SJSA1 (cell line): Measurements from ENCODE around the gene EDIL3. TPM values are rescaled to one million over a fixed set of nuclear protein-coding genes. Genes with fewer than 3 reads are reported as not detected.

Source experiments
- DNase-seq, 2 experiments: peaks; one replicate each; pipeline ENCODE4 v3.0.0-alpha.2; 2015 to 2020; ENCODE audit warnings: low spot score in 2 of 2, low read depth in 1 of 2
- H3K27ac ChIP-seq: fragments of 250-450 bp; sonication (Bioruptor Pico); 2 replicates; pipeline ENCODE4 v1.5.1; 2020; ENCODE audit warnings: mild to moderate bottlenecking, moderate library complexity
- H3K27me3 ChIP-seq: fragments of 250-450 bp; sonication (Bioruptor Pico); replicated peaks from 2 replicates; pipeline ENCODE4 v1.5.1; 2020; ENCODE audit warnings: mild to moderate bottlenecking, moderate library complexity
- H3K36me3 ChIP-seq: fragments of 250-450 bp; sonication (Bioruptor Pico); 2 replicates; pipeline ENCODE4 v1.5.1; 2020; ENCODE audit warnings: mild to moderate bottlenecking
- H3K4me1 ChIP-seq: fragments of 250-450 bp; sonication (Bioruptor Pico); replicated peaks from 2 replicates; pipeline ENCODE4 v1.6.1; 2021; ENCODE audit warnings: mild to moderate bottlenecking
- H3K4me3 ChIP-seq: fragments of 250-450 bp; sonication (Bioruptor Pico); 2 replicates; pipeline ENCODE4 v1.5.1; 2020; ENCODE audit warnings: mild to moderate bottlenecking
- H3K9me3 ChIP-seq: fragments of 250-450 bp; sonication (Bioruptor Pico); replicated peaks from 2 replicates; pipeline ENCODE4 v1.5.1; 2020; ENCODE audit warnings: mild to moderate bottlenecking
- total RNA-seq: library from RNA; depleted of rRNA; stranded (reverse); fragments of >200 nt; shearing (Covaris generic); gene quantifications from 2 replicates; pipeline ENCODE4 v1.2.3, GENCODE V29; 2014

EDIL3 gene
- total RNA-seq, 1 experiment from 2014 or later: 465 TPM

DNA sequence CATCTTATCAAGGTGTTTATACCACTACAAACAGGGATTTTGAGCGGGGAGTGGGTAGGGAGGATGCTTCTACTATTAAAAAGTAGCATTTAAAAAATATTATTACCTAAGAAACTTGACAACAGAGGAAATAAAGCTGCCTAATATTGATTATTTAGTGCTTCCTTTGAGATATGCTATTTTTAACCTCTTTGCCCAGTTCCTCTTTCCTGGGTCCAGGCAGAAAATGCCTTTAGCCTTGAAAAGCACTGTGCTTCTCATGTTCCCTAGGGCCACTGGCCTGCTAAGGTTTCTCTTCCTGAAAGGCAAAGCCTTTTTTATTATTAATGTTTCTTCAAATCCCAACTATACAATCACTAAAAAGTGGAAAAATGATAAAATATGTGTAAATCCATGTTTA lies 446.8 kb downstream of the EDIL3 start:
- Histone ChIP-seq H3K27ac (no peak overlapping the region), H3K27me3 (no peaks in the 10 kb centered on the region), H3K9me3 (no peaks in the 10 kb centered on the region), H3K4me3 (no peak overlapping the region), H3K4me1 (no peaks in the 10 kb centered on the region), H3K36me3 (no peaks in the 10 kb centered on the region; the same call in 1 of the 2 replicates)
- no peak for DNase-seq

DNA sequence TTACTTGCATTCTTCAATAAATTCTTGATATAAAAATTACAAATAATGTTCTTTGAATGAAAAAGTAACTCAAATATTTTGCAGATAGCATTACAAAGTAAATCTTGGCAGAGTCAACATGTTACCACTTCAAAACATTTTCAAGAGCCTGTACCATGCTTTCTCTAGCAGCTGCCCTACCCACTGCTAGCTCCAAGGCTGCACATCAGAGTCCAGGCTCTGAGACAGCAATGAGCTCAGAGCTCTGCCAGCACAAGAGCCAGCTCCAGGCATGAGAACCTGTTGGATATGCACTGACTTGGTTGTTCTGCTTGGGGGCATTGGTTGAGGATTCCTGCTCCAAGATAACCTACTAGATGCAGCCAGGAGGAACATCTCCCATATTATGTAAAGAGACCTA lies 452.7 kb downstream of the EDIL3 start:
- no peaks in the 10 kb centered on the region for H3K36me3 ChIP-seq
- 0 out of 2 replicates have a peak, but pooled peaks cover 3% of the 10 kb centered on the region for H3K9me3 ChIP-seq
- H3K4me3 ChIP-seq: no peak overlapping the region
- H3K27ac ChIP-seq: no peak overlapping the region
- no peak for DNase-seq
- H3K27me3 ChIP-seq: no peaks in the 10 kb centered on the region
- peaks cover 3% of the 10 kb centered on the region for H3K4me1 ChIP-seq

DNA sequence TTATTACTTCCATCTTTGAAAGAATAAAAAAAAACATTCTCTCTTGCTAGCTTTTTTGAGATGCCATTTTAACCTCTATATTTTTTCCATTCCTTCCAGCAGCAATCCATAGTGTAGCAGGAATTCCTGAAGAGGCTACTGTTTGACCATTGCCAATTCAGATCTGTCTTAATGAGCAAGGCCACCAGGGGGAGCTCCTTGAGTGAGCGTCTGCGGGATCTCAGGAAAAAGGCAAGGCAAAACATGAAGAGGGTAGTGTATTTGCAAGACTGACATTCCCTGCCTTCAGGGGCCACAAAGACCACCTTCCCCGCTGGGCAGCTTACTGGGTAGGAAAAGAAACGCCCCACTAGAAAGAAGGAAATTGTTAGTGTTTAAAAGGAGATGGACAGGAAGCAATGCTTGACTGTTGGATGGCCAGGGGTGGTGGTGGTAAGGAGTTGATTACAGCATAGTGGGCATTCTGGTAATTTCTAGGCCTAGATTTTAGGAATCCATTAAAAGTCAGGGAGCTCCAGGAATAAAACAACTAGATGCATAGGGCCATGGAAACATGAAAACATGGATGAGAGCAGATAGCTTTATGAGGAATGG lies 457.4 kb downstream of the EDIL3 start:
- H3K27ac ChIP-seq: peak overlapping the region; percentile 85; the same call in 1 of the 2 replicates
- peaks cover 44% of the 10 kb centered on the region for H3K4me1 ChIP-seq
- H3K36me3 ChIP-seq: no peaks in the 10 kb centered on the region
- no peak overlapping the region for H3K4me3 ChIP-seq
- H3K27me3 ChIP-seq: no peaks in the 10 kb centered on the region
- DNase-seq: peak; percentile 42 to 51
- no peaks in the 10 kb centered on the region; the same call in none of the 2 replicates for H3K9me3 ChIP-seq

DNA sequence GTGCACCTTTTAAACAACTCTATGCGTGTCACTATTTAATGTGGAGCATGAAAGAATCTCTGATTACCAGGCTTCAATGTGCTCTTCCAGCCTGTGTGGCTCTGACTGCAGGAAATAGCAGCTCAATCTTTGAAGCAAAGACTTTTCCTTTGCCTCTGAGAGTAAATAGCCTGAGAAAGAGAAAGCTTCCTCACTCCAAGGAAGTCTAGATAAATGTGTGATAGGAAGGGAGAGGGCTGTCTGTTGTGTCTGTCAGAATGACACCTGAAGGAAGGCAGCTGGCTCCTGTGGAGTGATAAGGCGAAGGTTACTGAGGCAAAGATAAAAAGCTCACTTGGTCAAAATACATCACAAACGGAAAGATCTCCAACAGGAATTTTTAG lies 458.7 kb downstream of the EDIL3 start:
- no peaks in the 10 kb centered on the region for H3K36me3 ChIP-seq
- no peaks in the 10 kb centered on the region; the same call in none of the 2 replicates for H3K9me3 ChIP-seq
- peaks cover 44% of the 10 kb centered on the region for H3K4me1 ChIP-seq
- peak in 1 of 2 experiments; percentile 61 for DNase-seq
- H3K4me3 ChIP-seq: no peak overlapping the region
- no peaks in the 10 kb centered on the region for H3K27me3 ChIP-seq
- H3K27ac ChIP-seq: peak overlapping the region; percentile 85

DNA sequence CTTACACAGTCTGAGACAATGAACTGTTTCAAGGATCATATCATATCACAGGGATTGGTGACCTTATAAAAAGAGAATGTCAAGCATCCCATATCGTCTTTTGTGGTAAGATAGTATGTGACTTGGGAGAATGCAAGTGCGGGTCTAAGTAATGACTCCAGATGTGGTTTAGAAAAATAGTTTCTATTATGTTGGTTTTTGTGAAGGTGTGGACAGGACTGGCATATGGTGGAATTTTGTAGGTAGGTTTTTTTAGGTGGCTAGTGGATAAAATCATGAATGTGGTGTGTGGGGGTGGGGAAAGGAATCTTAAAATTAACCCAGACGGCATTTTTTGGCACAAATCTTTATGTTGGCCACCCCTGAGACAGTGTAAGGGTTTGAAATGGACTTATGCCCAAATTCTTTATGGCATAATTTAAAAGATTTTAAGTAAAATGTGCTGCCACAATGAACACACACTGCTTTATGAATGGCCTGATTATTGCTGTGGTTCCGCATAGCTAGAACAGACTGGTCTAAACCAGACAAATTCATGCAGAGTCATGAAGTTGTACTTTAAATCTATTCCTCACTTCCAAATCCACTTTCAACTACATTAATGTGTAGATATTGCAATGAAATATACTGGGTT lies 459.2 kb downstream of the EDIL3 start:
- no peak overlapping the region for H3K4me3 ChIP-seq
- peak overlapping the region; percentile 85 for H3K27ac ChIP-seq
- H3K4me1 ChIP-seq: peaks cover 44% of the 10 kb centered on the region

DNA sequence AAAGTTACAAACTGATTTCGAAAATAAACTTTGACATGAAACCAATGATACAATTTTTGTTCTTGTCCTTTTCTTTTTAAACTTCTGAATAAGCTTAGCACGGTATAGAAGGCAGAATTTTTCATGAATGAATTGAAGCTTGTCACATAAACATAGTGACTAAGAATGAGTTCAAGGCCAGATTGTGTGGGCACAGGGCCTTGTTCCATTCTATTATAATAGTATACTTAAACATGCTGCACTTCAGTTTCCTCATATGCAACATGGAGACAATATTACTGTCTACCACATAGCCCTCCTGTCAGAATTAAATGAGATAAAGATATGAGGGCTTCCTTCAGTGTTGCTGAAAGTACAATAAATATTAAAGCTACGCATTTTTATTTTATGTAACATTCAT lies 459.8 kb downstream of the EDIL3 start:
- H3K36me3 ChIP-seq: no peaks in the 10 kb centered on the region
- peaks cover 44% of the 10 kb centered on the region for H3K4me1 ChIP-seq
- H3K27ac ChIP-seq: peak overlapping the region; percentile 85
- H3K4me3 ChIP-seq: no peak overlapping the region
- no peaks in the 10 kb centered on the region; the same call in none of the 2 replicates for H3K9me3 ChIP-seq
- no peaks in the 10 kb centered on the region for H3K27me3 ChIP-seq
- peak; percentile 51 to 88 for DNase-seq

More for the DNA sequence above, 459.2 kb downstream of the EDIL3 start:
- H3K36me3 ChIP-seq: no peaks in the 10 kb centered on the region
- H3K27me3 ChIP-seq: no peaks in the 10 kb centered on the region
- peak; percentile 44 to 93 for DNase-seq
- no peaks in the 10 kb centered on the region; the same call in none of the 2 replicates for H3K9me3 ChIP-seq

DNA sequence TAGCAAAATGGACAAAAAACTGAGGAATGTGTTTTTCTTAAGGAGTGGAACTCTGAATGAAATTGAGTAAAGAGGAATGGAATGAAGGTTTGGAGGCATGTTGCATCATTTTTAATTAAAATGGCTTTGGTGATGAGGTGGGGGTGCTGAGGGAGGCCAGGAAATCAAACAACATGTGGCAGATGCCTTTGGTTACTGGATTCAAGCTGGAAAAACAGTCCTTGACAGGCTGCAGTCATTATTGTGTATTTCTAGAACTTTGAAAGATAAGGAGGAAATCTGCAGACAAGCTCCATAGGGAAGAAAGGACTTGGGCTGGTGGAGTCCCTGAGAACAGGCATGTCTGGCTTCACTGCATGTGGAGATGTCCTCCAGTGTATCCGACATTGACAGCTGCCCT lies 460.5 kb downstream of the EDIL3 start:
- Histone ChIP-seq H3K9me3 (no peaks in the 10 kb centered on the region; the same call in none of the 2 replicates), H3K4me1 (peaks cover 44% of the 10 kb centered on the region), H3K27me3 (no peaks in the 10 kb centered on the region), H3K27ac (peak overlapping the region; percentile 85), H3K36me3 (no peaks in the 10 kb centered on the region), H3K4me3 (no peak overlapping the region)
- DNase-seq: peak in 1 of 2 experiments; percentile 44

DNA sequence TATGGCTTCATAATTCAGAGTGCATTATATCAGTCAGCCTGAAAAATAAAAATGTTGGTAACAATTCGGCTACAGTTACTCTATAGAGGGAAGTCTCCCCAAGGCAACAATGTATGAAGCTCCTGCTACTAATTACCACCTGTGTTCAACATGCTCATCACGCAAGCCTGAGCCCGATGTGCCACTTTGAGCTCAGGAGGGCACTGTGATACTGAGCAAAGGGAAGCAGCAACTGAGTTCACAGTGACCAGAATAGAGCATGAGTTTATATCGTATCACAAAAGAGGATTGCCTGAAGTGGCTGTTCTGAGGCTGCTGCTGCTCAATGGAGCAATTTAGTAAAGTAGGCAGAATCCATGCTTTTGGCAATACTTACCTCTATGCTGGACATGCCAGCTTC lies 462.0 kb downstream of the EDIL3 start:
- Histone ChIP-seq H3K36me3 (no peaks in the 10 kb centered on the region), H3K27me3 (no peaks in the 10 kb centered on the region), H3K4me3 (no peak overlapping the region), H3K4me1 (peaks cover 51% of the 10 kb centered on the region), H3K9me3 (no peaks in the 10 kb centered on the region; the same call in none of the 2 replicates), H3K27ac (no peak overlapping the region)
- no peak for DNase-seq

DNA sequence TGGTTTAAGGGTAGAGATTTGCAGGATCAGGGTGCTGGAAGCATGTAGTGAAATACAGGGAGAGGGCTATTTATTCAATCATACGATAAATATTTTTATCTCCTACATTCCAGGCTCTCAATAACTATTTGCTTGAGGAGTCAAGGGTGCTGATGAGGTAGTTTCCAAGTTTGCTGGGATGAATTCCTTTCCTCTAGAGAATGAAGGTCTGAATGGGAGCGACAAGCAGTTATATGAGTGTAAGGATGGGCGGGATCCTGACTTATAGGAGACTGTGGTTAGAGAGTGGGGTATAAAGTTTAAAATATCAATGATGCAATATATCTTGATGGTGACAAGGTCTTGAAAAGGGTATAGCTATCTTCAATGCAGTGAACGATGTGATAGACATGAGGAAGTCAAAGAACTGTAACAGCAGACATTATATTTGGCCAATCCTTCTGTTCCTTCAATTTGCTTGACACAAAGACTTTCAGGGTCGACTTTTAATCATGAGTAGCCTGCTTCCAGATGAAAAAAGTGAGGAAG lies 462.9 kb downstream of the EDIL3 start:
- no peaks in the 10 kb centered on the region for H3K27me3 ChIP-seq
- DNase-seq: no peak
- H3K36me3 ChIP-seq: no peaks in the 10 kb centered on the region
- no peak overlapping the region for H3K4me3 ChIP-seq
- H3K4me1 ChIP-seq: peaks cover 46% of the 10 kb centered on the region
- H3K27ac ChIP-seq: no peak overlapping the region
- H3K9me3 ChIP-seq: no peaks in the 10 kb centered on the region; the same call in none of the 2 replicates

DNA sequence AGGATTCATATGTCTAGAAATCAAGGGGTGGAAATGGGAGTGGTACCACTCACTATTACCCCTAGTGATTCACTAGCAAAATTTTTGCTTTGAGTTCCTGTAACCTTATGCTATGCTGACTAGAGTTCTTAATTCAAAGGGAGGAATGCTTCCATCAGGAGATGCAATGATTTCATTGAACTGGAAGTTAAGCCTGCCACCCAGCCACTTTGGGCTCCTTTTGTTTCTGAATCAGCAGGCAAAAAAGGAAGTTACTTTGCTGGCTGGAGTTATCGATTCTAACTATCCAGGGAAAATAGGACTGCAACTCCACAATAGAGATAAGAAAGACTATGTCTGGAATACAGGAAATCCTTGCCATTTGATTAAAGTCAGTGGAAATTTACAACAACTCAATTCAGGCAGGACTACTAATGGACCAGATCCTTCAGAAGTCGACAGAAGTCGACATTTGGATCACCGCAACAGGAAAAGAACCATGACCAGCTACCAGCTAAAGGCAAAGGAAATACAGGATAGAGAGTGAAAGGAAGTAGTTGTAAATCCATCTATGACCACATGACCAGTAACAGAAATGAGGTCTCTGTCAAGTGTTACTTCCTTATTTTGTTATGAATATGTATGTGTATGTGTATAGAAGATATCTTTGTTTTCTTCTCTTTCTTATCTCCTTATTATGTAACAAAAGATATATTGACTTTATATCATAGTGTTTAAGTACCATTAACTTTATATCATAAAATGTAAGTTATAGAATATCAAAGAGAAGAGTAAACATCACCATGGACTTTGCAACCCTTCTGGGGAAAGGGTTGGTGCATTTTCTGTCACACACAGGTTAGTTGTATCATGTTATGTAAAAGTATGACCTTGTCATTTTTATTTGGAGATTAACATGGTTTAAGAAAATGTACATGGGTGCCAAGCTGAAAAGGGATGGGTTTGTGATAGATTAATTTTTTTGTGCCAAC lies 465.3 kb downstream of the EDIL3 start:
- DNase-seq: no peak
- H3K36me3 ChIP-seq: no peaks in the 10 kb centered on the region
- no peaks in the 10 kb centered on the region for H3K9me3 ChIP-seq
- no peak overlapping the region for H3K27ac ChIP-seq
- peaks cover 25% of the 10 kb centered on the region for H3K4me1 ChIP-seq
- H3K27me3 ChIP-seq: no peaks in the 10 kb centered on the region
- H3K4me3 ChIP-seq: no peak overlapping the region

DNA sequence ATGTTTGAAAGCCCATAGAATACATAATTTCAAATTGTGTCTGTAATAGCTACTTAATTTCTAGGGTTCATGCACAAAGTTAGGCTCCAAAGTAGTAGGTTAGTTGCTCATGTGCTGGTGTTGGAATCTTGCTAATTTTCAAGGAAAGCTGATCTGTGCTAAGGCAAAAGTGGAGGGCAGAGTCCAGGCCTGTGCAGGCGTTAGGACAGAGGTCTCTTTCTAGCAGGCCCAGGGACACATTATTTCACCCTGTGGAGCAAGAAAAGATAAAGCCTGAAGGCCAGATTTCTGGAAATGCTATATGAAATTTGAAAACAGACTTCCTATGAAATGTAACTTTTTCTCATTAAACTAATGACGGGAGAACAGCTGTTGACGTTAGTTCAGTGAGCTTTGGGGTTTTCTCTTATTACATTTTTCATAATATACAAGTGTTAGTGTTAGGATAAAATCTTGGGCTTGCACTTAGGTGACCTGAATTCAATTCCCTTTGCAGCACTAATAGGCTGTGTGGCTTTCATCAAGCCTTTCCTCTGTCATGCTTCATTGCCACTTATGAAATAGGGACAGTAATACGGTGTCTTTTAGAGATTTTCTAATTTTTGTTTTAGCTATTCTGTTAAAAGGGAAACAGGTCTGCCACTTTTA lies 467.3 kb downstream of the EDIL3 start:
- Histone ChIP-seq H3K27ac (no peak overlapping the region), H3K9me3 (no peaks in the 10 kb centered on the region)

DNA sequence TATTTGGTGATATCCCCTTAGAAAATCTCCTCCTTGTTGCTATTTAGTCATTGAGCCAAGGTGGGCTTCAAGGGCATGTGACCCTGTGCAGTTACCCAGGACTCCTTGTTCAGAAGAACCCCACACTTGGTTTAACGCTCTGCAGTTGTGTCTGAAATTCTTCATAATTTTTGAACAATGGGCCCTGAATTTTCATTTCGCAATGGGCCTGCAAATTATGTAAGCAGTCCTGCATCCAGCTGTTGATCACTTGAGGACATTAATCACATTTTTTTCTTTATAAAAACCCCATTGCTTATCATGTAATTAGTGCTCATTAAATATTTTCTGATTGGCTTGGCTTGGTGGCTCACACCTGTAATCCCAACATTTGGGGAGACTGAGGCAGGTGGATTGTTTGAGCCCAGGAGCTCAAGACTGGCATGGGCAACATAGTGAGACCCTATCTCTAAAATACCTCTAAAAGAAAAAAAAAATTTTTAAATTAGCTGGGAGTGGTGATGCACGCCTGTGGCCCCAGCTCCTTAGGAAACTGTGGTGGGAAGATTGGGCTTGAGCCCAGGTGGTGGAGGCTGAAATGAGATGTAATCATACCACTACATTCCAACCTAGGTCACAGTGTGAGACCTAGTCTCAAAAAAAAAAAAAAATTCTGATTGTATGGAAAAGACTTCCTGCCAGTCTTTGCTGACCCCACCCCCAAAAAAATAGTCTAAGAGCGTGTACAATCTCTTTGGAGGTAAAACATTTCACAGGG lies 469.8 kb downstream of the EDIL3 start:
- no peak for DNase-seq
- H3K27ac ChIP-seq: no peak overlapping the region
- no peaks in the 10 kb centered on the region for H3K9me3 ChIP-seq
- no peaks in the 10 kb centered on the region for H3K36me3 ChIP-seq
- peaks cover 22% of the 10 kb centered on the region for H3K4me1 ChIP-seq
- no peaks in the 10 kb centered on the region for H3K27me3 ChIP-seq
- H3K4me3 ChIP-seq: no peak overlapping the region

More for the DNA sequence above, 467.3 kb downstream of the EDIL3 start:
- Histone ChIP-seq H3K27me3 (no peaks in the 10 kb centered on the region), H3K4me3 (no peak overlapping the region), H3K4me1 (peaks cover 22% of the 10 kb centered on the region), H3K36me3 (no peaks in the 10 kb centered on the region)
- no peak for DNase-seq
